HG03378 (cell line): ENCODE measurements around the gene PRMT7.

Experiments
- ATAC-seq: cut with Tn5 transposase; IDR thresholded peaks from one replicate; pipeline ENCODE4 v1.9.1; 2021; ENCODE audit warnings: mild to moderate bottlenecking, moderate library complexity; ENCODE audit not compliant: unreplicated experiment

Gene PRMT7

DNA sequence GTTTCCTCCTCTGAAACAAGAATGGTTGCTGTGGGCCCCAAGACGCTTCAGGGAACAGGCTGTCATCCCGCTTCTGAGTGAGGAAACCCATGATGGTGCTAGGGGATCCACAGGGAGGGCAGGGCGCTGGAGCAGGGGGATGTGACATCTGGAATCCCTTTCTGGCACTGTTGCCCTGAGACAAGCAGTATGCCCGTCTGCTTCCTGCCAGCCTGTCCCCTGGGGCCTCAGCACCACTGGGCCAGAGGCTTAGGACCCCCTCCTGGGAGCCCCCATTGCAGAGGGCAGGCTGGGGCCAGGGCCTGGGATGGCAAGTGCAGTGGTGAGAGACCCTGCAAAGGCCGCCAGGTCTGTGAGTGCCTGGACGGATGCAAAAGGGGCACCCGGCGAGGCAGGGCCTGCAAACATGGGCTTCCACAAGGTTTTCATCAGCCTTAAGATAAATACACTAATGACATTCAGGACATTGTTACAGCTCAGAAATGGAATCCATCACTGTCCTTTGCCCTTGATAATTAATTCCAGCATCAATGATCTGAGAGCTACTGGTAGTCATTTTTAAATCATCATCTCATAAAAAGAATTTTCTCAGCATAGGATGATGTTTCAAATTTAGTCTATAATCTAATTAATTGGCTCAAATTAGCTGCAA, 51.6 kb downstream of the PRMT7 start:
- no peak for ATAC-seq

DNA sequence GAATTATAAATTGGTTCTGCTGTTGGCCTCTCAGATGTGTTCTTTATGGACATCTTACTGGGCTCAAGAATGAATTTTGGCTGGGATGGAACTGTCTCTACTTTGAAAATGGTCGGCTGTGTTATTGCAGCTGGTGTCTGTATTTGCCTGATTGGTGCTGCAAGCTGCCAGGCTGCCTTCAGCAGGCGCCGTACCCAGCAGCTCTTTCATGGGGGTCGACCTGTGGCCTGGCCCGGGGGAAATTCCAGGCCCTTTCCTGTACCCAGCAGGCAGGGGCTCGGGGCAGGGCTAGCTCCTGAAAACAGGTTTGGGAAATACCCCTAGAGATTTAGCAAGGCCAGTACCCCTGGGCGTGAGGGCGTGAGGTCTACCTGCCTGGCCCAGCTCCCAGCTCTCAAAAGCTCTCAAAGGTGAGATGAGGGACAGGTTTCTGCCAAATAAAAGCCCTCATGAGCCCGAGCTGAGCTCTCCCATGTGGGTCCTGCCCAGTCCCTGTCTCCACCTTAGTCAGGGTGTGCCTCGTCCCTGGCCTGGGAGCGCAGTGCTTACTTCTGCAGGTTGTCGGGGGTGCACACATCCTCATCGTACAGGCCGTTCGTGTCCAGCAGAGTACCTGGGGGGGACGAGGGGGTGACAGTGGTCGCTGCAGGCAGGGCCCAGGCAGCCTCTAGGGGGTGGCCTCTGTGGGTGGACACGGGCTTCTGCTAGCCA, 52.3 kb downstream of the PRMT7 start:
- ATAC-seq, result no peak

DNA sequence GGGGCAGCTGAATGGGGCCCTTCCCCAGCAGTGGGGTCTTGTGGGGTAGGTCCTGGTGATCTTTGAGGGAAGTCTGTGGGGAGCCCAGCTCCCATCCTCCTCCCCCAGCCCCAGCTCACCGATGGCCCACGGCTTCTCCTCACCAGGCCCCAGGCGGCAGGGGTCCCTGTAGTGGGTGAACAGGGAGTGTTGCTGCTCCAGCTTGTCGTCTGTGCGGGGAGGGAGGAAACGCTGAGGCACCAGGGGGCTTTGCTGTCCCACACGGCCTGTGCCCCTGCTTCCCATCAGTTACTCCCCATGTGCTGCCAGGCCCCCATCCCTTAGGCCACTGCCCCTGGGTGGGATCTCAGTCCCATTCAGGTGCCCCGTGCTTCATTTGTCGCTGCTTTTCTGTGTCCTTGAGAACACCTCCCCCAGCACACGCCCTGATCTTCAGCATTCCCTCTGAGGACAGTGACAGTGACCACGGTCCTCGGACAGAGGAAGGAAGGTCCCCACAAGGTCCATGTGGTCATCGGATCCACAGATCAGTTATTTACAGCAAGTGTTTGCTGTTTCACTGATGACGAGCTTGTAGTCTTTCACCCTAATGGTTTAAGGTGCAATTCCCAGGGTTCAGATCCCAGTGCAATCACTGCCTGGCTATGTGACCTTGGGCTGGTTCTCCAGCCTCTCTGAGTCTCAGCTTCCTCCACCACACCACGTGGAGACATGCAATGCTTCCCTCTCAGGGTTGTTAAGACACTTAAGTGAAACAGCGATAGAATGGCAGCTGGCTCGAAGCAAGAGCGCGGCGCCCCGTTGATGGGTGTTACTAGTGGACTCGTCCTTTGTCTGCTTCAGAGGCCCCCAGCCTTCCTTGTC, 53.1 kb downstream of the PRMT7 start:
- no peak for ATAC-seq

DNA sequence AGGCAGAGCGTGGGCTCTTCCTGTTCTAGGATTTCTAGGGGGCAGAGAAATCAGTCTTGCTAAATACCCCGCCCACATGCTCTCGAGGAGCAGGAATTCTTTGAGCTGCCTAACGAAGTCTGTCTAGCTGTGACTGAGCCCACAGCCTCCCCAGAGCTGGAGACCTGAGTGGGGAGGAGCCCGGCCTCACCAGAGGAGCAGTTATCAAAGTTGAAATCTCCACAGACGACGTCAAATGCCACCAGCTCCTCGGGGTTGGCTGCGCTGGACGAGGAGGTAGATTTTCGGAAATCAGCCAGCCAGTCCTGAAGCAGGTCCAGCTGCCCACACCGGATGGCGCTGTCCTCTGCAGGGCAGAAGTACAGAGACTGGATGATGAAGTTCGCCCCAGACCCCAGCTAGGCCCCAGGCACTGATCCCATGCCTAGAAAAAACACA, 53.8 kb downstream of the PRMT7 start:
- no peak for ATAC-seq

GRCh38 chr16:68365167-68365817, 54.5 kb downstream of the PRMT7 start:
- ATAC-seq, result no peak

DNA sequence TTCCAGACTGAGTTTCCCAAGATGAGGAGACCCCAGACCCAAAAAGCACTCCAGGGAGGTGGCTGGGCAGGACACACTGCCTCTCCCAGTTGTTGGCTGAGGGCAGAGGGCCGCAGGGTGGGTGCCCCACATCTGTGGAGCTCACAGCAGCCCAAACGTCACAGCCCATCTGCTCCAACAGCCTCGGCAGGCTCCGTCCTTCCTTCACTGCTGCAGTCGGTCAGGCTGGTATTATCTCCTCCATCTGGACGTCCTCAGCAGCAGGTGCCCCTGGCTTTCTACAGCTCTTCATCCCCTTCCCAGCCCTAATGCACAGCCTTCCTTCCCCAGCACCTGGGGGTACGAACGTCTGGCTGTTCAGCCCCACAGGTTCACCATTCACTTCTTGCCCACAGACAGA, 55.2 kb downstream of the PRMT7 start:
- no peak for ATAC-seq

DNA sequence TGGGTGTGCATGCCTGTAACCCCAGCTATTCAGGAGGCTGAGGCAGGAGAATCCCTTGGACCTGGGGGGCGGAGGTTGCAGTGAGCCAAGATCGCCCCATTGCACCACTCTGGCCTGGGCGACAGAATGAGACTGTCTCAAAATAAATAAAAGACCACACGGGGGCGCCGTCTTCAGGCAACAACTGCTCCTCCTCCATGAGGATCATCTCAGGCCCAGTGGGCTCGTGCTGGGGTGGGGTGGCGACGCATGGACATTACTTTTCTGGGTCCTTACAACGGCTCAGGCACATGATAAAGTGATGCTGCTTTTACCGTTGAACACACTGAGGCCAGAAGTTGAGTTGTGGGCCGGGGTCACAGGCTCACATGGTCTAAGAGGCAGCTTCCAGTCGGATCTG, 56.2 kb downstream of the PRMT7 start:
- no peak for ATAC-seq

GRCh38 chr16:68367440-68367839, 56.6 kb downstream of the PRMT7 start:
- ATAC-seq, result no peak

GRCh38 chr16:68367891-68368290, 57.1 kb downstream of the PRMT7 start:
- no peak for ATAC-seq

DNA sequence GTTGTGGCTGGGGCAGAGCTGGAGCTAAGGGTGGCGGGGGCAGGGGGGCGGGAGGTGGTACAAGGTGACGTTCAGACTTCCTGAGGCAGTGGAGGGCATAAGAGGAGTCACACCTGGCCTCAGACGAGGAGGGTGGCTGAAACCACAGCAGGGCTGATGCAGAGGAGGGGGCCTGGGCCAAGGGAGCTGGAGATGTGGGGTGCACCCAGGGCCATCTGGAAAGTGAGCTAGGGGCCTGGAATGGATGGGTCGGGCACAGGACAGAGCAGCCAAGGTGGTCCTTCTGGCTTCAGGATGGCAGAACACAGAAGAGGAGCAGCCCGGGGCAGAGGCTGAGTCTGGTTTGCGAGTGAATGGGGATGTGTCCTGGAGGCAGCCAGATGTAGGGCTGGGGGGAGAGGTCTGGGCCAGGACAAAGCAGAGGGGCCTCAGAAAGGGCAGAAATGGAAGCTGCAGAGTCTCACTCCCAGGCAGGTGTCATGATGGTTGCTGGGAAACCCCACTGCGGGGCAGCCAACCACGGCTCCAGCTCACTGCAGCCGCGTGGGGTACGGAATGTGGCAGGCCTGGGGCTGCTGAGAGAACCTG, 57.6 kb downstream of the PRMT7 start:
- ATAC-seq, result no peak

- no peak for ATAC-seq
Measured at GRCh38 chr16:68369168-68369567, 58.3 kb downstream of the PRMT7 start.

- peak; percentile 55 for ATAC-seq
Measured at GRCh38 chr16:68369697-68370580, 59.1 kb downstream of the PRMT7 start.

DNA sequence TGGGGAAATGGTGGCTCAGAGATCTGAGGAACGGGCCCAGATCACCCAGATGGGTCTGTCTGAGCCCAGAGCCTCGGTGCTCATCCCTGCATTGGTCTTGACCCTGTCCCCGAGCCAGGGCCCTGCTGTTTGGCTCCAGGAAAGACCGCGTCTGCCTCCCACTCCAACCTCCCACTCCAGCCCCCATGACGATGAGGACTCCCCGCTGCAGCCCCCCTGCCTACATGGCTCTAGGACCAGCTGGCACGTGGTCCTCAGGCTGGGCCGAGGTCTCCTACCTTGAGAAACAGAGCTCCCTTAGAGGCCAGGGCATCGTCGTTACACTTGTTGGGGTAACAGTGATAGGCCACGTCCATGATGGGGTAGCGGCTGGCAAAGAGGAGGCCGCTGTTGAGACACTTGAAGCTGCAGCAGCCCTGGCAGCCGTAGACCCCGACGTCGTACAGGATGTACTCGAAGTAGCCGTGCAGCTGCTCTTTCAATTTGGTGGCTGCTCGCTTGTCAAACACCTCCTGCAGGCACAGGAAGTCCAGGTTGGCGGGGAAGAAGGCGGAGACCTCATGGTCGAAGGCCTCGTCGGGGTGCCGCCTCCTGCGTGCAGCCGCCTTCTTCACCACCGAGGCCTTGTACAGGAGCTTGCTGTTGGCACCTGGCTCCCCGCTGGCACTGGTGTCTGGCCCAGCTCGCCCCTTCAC, 59.9 kb downstream of the PRMT7 start:
- ATAC-seq, result no peak

- no peak for ATAC-seq
Measured at GRCh38 chr16:68371276-68371651, 60.4 kb downstream of the PRMT7 start.

DNA sequence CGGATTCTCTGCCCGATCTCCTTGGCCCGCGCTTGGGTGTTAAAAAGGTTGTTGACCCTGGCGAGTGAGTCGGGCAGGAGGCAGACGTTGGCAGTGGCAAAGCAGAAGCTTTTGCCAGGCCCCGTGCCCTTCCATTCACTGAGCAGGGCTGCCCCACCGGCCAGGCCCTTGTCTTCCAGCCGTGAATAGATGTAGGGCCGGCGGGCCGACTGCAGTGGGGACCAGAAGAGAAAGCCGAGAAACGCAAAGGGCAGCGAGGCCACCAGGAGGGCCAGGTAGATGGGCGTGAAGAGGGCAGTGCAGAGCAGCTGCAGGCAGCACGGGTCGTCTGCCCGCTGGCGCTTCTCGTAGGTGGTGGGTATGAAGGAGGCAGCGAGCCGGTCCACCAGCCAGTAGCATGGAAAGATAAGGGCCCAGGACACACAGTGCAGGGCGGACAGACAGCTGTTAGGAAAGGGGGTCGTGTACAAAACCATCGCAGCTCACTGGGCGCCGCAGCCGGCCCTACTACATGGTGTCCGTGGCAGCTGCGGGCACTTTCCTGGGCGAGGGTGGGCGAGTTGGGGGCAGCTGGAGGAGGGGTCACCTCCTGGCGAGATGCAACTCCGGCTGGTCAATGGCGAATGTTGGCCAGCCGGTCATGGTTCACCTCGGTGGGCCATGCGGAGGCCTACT, 61.0 kb downstream of the PRMT7 start:
- no peak for ATAC-seq

DNA sequence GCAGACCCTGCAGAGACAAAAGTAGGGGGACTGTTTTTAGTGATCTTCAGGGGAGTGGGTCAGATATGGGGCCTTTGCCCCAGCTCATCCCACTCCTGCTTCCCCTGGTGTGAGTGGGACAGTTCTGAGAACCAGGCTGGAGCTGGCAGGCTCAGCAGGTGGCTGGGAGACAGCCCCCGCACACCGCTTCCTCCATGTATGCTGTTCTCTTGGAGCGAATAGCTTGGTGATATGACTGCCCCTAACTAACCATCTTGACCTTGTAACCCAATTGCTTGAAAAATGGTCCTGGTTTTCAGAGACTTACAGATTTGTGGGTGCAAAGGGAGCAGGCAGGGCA, 61.5 kb downstream of the PRMT7 start:
- no peak for ATAC-seq

- ATAC-seq, result no peak
Measured at GRCh38 chr16:68372806-68373205, 62.0 kb downstream of the PRMT7 start.

DNA sequence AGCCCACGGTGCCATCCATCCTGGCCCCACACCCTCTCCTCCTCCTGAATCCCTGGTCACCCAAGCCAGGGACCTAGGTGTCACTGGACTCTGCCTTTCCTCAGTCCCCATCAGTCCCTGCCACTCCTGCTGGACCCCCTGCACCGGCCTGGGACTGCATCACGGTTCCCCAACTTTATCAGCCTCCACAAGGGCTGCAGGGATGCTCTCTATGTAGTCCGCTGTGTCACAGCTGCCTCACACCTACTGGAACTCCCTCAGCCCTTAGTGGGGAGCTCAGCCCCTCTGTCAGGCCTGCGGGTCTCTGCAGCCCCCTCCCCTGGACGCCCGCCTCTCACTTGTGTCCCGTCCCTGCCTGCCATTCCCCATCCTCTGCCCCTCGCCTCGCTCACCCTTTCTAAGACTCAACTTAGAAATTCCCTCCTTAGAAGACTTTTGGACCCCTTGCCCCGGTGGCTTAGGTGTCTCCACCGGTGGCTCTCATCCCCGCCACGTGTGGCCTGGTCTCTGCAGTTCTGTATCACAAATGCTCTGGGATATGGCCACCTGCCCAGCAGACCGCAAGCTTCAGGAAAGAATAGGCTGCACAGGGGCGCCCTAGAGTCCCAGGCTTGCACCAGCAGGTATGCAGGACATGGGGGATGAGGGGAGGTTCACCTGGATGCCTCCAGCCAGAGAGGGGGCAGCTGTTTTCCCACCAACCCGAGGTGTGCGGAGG, 62.9 kb downstream of the PRMT7 start:
- ATAC-seq, result no peak
